PC-9 (cell line): ENCODE measurements around the gene IP6K1.

ENCODE experiments used
- CTCF ChIP-seq: fragments of 200-600 bp; sonication (generic); conservative IDR thresholded peaks from 2 replicates; pipeline ENCODE4 v1.6.1; 2017; ENCODE audit warnings: mixed run types, antibody characterized with exemption, mild to moderate bottlenecking, moderate library complexity
- EZH2 ChIP-seq: fragments of 200-600 bp; sonication (generic); IDR thresholded peaks from 2 replicates; pipeline ENCODE4 v1.8.0; 2017; ENCODE audit warnings: antibody characterized with exemption, low read depth

GRCh38 chr3:49805897-49806701, 19.8 kb upstream of the IP6K1 start:
- TF ChIP-seq CTCF, result no peak
- no peak for TF ChIP-seq EZH2
